Measurements from ENCODE around the gene PTPRT. TPM values are rescaled to one million over a fixed set of nuclear protein-coding genes. Genes with fewer than 3 reads are reported as not detected.

PTPRT gene
- total RNA-seq, 1 experiment from 2014 or later, result 44.5 TPM

DNA sequence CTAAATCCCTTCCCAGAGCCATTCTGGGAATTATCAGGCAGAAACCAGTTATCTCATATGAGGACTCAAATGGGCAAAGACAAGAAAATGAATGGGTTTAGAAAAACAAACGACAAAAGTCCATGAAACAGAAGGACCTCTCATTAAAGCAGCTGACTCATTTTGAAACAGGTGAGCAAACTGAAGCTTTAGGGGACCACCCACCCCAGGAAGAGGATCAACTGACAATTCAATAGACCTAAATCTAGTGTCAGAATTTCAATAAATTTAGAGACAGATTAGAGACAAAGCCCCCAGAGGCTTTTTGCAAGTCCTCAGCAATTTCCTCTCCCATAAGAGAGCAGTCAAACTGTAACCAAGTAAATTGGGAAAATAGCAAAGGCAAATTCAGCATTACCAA is 333.8 kb downstream of the PTPRT start:
- Histone ChIP-seq H3K79me2 (ENCODE audit: low read length) (no peaks in the 10 kb centered on the region), H3K4me1 (ENCODE audit: low read length) (peaks cover 67% of the 10 kb centered on the region), H3K9me3 (ENCODE audit: low read length) (no peaks in the 10 kb centered on the region), H4K20me1 (ENCODE audit: insufficient read depth, low read depth, low read length) (no peaks in the 10 kb centered on the region), H3K36me3 (ENCODE audit: insufficient read depth, low read length) (0 out of 2 replicates have a peak, but pooled peaks cover 5% of the 10 kb centered on the region), H2AFZ (ENCODE audit: low read length) (no peak overlapping the region), H3K27me3 (ENCODE audit: low read length) (no peaks in the 10 kb centered on the region), H3K4me3 (ENCODE audit: low read length) (no peak overlapping the region), H3K4me2 (ENCODE audit: low read depth, low read length, poor library complexity, severe bottlenecking) (peak overlapping the region; percentile 13), H3K27ac (ENCODE audit: low read length) (peak overlapping the region; percentile 71), H3K9ac (ENCODE audit: low read length) (no peak overlapping the region), H3K9me2 (replicated peaks; ENCODE audit: insufficient read depth, low read length) (no peaks in the 10 kb centered on the region)
- peak; percentile 61 for DNase-seq

DNA sequence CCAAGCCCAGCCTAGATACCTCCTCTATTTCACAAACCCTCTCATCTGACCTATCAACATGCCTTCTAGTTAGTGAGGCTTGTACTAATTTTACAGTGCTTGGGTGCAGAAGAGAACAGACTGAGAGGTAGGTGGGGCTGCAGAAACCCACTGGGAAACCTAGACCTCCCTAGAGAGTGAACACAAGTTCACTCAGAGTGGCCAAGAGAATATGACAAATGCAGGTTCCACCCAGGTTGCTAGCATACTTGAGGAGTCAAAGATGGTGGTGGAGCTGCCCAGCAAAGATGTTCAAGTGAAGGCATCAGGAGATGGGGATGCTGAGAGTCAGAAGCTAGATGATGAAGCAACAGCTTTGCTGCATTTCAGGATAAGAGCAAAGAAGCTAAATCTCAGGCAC is 337.0 kb downstream of the PTPRT start:
- Histone ChIP-seq H3K4me1 (ENCODE audit: low read length) (peaks cover 68% of the 10 kb centered on the region), H3K4me2 (ENCODE audit: low read depth, low read length, poor library complexity, severe bottlenecking) (no peak overlapping the region), H4K20me1 (ENCODE audit: insufficient read depth, low read depth, low read length) (no peaks in the 10 kb centered on the region), H3K9me3 (ENCODE audit: low read length) (no peaks in the 10 kb centered on the region), H3K4me3 (ENCODE audit: low read length) (no peak overlapping the region), H3K27me3 (ENCODE audit: low read length) (no peaks in the 10 kb centered on the region), H3K36me3 (ENCODE audit: insufficient read depth, low read length) (peaks cover 11% of the 10 kb centered on the region; the same call in 1 of the 2 replicates), H3K9me2 (replicated peaks; ENCODE audit: insufficient read depth, low read length) (no peaks in the 10 kb centered on the region), H3K27ac (ENCODE audit: low read length) (peak overlapping the region; percentile 71), H2AFZ (ENCODE audit: low read length) (no peak overlapping the region), H3K9ac (ENCODE audit: low read length) (no peak overlapping the region), H3K79me2 (ENCODE audit: low read length) (no peaks in the 10 kb centered on the region)
- peak; percentile 63 for DNase-seq

DNA sequence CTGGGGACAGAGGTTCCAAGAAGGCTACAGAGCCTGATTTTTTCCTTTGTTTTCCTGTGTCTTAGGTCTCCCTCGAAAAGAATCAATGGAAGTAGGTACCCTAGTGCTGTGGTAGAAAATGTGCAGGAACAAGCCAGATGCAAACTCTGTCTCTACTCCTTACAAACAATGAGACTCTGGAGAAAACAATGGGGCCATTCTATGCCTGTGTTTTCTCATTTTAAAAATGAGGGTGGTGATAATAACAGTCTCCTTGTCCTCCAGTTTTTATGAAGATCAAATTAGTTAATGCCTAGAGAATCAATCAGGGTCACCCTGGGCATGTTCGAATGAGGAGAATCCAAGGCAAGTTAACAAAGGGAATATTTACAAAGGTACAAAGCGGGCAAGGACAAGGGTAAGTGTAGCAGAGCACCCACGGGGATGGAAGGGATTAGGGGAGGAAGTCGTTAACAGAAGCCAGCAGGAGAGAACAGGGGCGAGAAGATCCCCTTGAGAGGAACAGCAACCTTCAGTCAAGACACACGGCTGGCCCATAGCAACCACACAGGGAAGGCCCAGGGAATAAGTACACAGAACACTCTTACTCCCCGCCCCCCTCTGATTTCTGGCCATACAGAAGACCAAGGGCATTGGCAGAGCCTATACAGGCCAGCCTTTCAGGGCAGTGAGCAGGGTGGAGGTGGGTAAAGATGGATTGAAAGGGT is 342.8 kb downstream of the PTPRT start:
- Histone ChIP-seq H3K27me3 (ENCODE audit: low read length) (no peaks in the 10 kb centered on the region), H3K4me1 (ENCODE audit: low read length) (peaks cover 46% of the 10 kb centered on the region), H3K9ac (ENCODE audit: low read length) (no peak overlapping the region; the same call in 1 of the 2 replicates), H3K36me3 (ENCODE audit: insufficient read depth, low read length) (peaks cover 6% of the 10 kb centered on the region; the same call in 1 of the 2 replicates), H4K20me1 (ENCODE audit: insufficient read depth, low read depth, low read length) (no peaks in the 10 kb centered on the region), H3K4me2 (ENCODE audit: low read depth, low read length, poor library complexity, severe bottlenecking) (no peak overlapping the region), H2AFZ (ENCODE audit: low read length) (no peak overlapping the region), H3K79me2 (ENCODE audit: low read length) (no peaks in the 10 kb centered on the region), H3K4me3 (ENCODE audit: low read length) (no peak overlapping the region), H3K9me3 (ENCODE audit: low read length) (no peaks in the 10 kb centered on the region), H3K9me2 (replicated peaks; ENCODE audit: insufficient read depth, low read length) (no peaks in the 10 kb centered on the region), H3K27ac (ENCODE audit: low read length) (peak overlapping the region; percentile 61)
- no peak for DNase-seq

DNA sequence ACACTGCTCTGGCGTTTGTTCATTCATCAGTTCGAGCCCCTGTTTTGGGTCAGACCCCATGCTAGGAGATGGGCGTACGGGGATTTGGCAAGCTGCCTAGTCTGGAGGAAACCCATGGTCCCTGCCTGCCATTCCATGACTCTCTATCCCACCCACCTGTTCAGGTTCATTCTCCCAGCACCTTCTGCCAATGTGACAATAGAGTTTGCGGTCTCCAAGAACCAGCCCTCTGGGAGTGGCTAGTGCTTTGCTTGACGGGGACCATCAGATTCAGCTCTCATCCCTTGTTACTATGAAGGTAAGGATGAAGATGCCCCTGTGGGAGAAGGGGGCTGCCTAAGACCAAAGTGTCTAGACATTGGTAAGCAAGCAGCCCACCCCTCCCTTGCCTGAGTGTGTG is 345.0 kb downstream of the PTPRT start:
- Histone ChIP-seq H4K20me1 (ENCODE audit: insufficient read depth, low read depth, low read length) (no peaks in the 10 kb centered on the region), H3K36me3 (ENCODE audit: insufficient read depth, low read length) (peaks cover under 1% of the 10 kb centered on the region; the same call in 1 of the 2 replicates), H3K4me1 (ENCODE audit: low read length) (peaks cover 50% of the 10 kb centered on the region), H3K27me3 (ENCODE audit: low read length) (no peaks in the 10 kb centered on the region), H3K9ac (ENCODE audit: low read length) (no peak overlapping the region), H3K9me3 (ENCODE audit: low read length) (no peaks in the 10 kb centered on the region), H3K27ac (ENCODE audit: low read length) (no peak overlapping the region), H3K4me2 (ENCODE audit: low read depth, low read length, poor library complexity, severe bottlenecking) (no peak overlapping the region), H2AFZ (ENCODE audit: low read length) (no peak overlapping the region), H3K79me2 (ENCODE audit: low read length) (no peaks in the 10 kb centered on the region), H3K9me2 (replicated peaks; ENCODE audit: insufficient read depth, low read length) (no peaks in the 10 kb centered on the region), H3K4me3 (ENCODE audit: low read length) (no peak overlapping the region)
- DNase-seq, result no peak

DNA sequence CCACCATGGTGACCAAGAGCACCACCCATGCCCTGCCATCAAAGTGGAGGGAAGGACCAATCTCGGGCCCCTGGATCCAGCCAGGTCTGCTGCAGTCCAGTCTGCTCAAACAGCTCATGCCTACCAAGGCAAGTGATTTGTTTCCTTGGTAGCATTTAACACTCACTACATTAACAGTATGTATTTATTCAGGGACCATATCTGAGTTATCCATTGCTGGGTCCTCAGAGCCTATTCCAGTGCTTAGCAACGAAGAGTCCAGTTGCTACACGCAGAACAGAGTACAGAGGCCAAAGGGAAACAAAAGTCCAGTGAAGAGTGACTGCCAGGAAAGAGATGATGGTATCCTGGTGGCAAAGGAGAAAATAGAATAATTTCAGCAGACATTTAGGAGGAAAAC is 352.2 kb downstream of the PTPRT start:
- H3K9me3 ChIP-seq (ENCODE audit: low read length), result no peaks in the 10 kb centered on the region
- H3K4me1 ChIP-seq (ENCODE audit: low read length), result peaks cover 56% of the 10 kb centered on the region
- H3K4me3 ChIP-seq (ENCODE audit: low read length), result no peak overlapping the region
- DNase-seq, result no peak
- peak overlapping the region; percentile 32; the same call in 1 of the 2 replicates for H3K27ac ChIP-seq (ENCODE audit: low read length)
- no peak overlapping the region for H3K9ac ChIP-seq (ENCODE audit: low read length)
- H3K27me3 ChIP-seq (ENCODE audit: low read length), result no peaks in the 10 kb centered on the region
- no peaks in the 10 kb centered on the region for H4K20me1 ChIP-seq (ENCODE audit: insufficient read depth, low read depth, low read length)
- H2AFZ ChIP-seq (ENCODE audit: low read length), result no peak overlapping the region
- H3K9me2 ChIP-seq (replicated peaks; ENCODE audit: insufficient read depth, low read length), result no peaks in the 10 kb centered on the region
- H3K79me2 ChIP-seq (ENCODE audit: low read length), result no peaks in the 10 kb centered on the region
- no peak overlapping the region for H3K4me2 ChIP-seq (ENCODE audit: low read depth, low read length, poor library complexity, severe bottlenecking)
- no peaks in the 10 kb centered on the region for H3K36me3 ChIP-seq (ENCODE audit: insufficient read depth, low read length)

DNA sequence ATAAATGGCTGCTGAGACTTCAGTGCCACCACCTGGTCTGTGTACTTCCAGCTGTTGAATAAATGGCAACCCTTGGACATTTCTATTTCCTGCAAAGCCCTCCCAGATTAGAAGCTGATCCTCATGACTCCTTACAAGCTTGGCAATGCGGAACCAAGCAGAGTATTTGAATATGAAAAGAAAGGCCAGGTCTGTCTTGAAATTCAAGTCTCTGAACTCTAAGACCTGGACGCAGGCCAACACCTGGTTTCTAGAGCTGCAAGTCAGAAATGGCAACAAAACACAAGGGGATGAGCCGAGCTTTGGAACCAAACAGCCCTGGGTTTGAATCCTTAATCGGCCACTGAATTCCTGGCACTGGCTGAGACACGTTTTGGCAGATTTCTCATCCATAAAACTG is 353.4 kb downstream of the PTPRT start:
- Histone ChIP-seq H3K4me1 (ENCODE audit: low read length) (peaks cover 48% of the 10 kb centered on the region), H3K36me3 (ENCODE audit: insufficient read depth, low read length) (no peaks in the 10 kb centered on the region), H3K27ac (ENCODE audit: low read length) (peak overlapping the region; percentile 72), H3K79me2 (ENCODE audit: low read length) (no peaks in the 10 kb centered on the region), H3K27me3 (ENCODE audit: low read length) (no peaks in the 10 kb centered on the region), H3K4me2 (ENCODE audit: low read depth, low read length, poor library complexity, severe bottlenecking) (peak overlapping the region; percentile 16), H3K9me2 (replicated peaks; ENCODE audit: insufficient read depth, low read length) (no peaks in the 10 kb centered on the region), H3K4me3 (ENCODE audit: low read length) (no peak overlapping the region), H2AFZ (ENCODE audit: low read length) (no peak overlapping the region), H3K9me3 (ENCODE audit: low read length) (no peaks in the 10 kb centered on the region), H4K20me1 (ENCODE audit: insufficient read depth, low read depth, low read length) (no peaks in the 10 kb centered on the region), H3K9ac (ENCODE audit: low read length) (no peak overlapping the region)
- DNase-seq, result peak; percentile 74

DNA sequence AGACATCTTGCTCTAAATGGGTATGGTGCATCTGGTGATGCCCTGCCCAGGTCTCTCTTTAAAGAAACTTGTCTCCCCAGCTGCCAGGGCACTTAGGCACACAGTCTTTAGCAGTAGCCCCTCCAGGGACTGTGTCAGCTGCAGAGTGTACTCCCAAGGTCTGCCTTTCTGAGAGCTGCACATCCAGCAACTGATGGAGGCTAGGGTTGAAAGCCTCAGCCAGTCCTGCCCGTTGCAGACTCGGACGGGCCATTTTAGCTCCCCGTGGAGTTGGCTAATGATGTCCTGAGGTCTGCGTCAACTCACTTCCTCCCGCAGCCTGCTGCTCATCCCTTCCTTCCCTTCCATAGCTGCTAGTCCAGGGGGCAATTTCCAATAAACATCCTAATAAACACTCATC is 381.8 kb downstream of the PTPRT start:
- no peaks in the 10 kb centered on the region for H3K9me2 ChIP-seq (replicated peaks; ENCODE audit: insufficient read depth, low read length)
- peaks cover 13% of the 10 kb centered on the region for H3K4me1 ChIP-seq (ENCODE audit: low read length)
- H3K36me3 ChIP-seq (ENCODE audit: insufficient read depth, low read length), result no peaks in the 10 kb centered on the region
- H3K9ac ChIP-seq (ENCODE audit: low read length), result no peak overlapping the region
- no peaks in the 10 kb centered on the region for H4K20me1 ChIP-seq (ENCODE audit: insufficient read depth, low read depth, low read length)
- no peak overlapping the region for H2AFZ ChIP-seq (ENCODE audit: low read length)
- H3K4me3 ChIP-seq (ENCODE audit: low read length), result no peak overlapping the region
- no peaks in the 10 kb centered on the region for H3K9me3 ChIP-seq (ENCODE audit: low read length)
- 0 out of 2 replicates have a peak overlapping the region, but pooled peaks have one; percentile 27 for H3K27ac ChIP-seq (ENCODE audit: low read length)
- no peak for DNase-seq
- H3K79me2 ChIP-seq (ENCODE audit: low read length), result no peaks in the 10 kb centered on the region
- H3K4me2 ChIP-seq (ENCODE audit: low read depth, low read length, poor library complexity, severe bottlenecking), result no peak overlapping the region
- no peaks in the 10 kb centered on the region for H3K27me3 ChIP-seq (ENCODE audit: low read length)

DNA sequence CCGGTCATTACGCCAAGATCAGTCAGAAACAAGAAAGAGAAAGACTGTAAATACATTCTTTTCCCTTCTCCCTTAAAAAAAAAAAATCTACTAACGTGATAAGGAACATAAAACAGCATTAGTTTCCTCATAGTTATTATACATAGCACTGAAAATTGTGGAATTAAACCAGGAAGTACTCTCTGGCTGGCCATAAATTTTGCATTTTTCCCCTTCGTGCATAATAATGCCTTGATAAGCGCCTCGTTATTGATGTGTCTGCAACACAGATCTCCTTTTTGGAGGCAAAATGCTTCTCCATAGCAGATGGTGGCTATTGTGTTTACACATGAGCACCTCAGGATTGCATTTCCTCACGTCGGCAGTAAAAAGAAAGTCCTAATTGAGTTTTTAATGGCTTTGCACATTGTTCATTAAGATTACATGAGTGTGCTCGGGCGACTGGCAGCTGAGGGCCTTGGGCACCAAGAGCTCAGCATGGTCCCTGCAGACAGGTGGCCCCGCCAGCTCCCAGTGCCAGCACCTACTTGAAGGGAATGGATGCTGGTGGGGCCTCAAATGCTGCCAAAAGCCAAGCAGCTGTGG is 394.5 kb downstream of the PTPRT start:
- DNase-seq, result no peak

More for the DNA sequence above, 394.5 kb downstream of the PTPRT start:
- Histone ChIP-seq H3K79me2 (ENCODE audit: low read length) (no peaks in the 10 kb centered on the region), H4K20me1 (ENCODE audit: insufficient read depth, low read depth, low read length) (no peaks in the 10 kb centered on the region), H3K27ac (ENCODE audit: low read length) (no peak overlapping the region), H2AFZ (ENCODE audit: low read length) (no peak overlapping the region), H3K27me3 (ENCODE audit: low read length) (no peaks in the 10 kb centered on the region), H3K9ac (ENCODE audit: low read length) (no peak overlapping the region), H3K9me3 (ENCODE audit: low read length) (no peaks in the 10 kb centered on the region), H3K4me1 (ENCODE audit: low read length) (peaks cover 13% of the 10 kb centered on the region), H3K4me2 (ENCODE audit: low read depth, low read length, poor library complexity, severe bottlenecking) (no peak overlapping the region), H3K9me2 (replicated peaks; ENCODE audit: insufficient read depth, low read length) (no peaks in the 10 kb centered on the region), H3K4me3 (ENCODE audit: low read length) (no peak overlapping the region), H3K36me3 (ENCODE audit: insufficient read depth, low read length) (no peaks in the 10 kb centered on the region)
